ENCODE measurements around the gene PYGO1. TPM values are rescaled to one million over a fixed set of nuclear protein-coding genes. Genes with fewer than 3 reads are reported as not detected.
A peak's percentile ranks its signal among the peaks of the same experiment; 100 is the strongest.

PYGO1 gene
- total and polyA plus RNA-seq, 7 experiments from 2014 or later: not detected

DNA sequence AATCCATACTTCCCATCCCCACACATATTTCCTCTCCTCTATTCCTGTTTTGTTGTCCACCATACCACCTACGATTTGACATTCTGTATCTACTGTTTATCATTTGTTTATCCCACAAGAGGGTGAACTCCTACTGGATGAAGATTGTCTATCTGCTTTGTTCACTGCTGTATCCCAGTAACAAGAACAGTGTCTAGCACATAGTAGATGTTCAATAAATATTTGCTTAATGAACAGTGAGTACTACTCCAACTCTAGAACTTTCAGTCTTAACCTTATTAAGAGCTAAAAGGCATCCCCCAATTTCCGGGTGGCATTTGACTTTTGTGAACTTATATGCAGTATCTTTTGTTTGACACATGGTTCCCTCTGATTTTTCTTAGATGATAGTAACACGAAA is 1.3 kb downstream of the PYGO1 start:
- Mint-ChIP-seq H3K27ac (no peak overlapping the region), H3K9me3 (peaks cover 0 to 7% (median 0%) of the 10 kb centered on the region in 11 donors), H3K4me1 (peaks cover 0 to 5% (median 4%) of the 10 kb centered on the region in 7 donors), H3K36me3 (peaks cover 0 to 5% (median 0%) of the 10 kb centered on the region in 5 donors), H3K27me3 (peaks cover 45 to 56% (median 48%) of the 10 kb centered on the region in 5 donors), H3K4me3 (no peak overlapping the region)
- H3K27me3 ChIP-seq (ENCODE audit: control insufficient read depth in 2 of 2, insufficient read depth in 2 of 2, low read length in 2 of 2): peaks cover 9 to 19% of the 10 kb centered on the region in 2 donors
- no peaks in the 10 kb centered on the region for H3K36me3 ChIP-seq (ENCODE audit: control insufficient read depth in 2 of 3, insufficient read depth in 3 of 3, low read length in 3 of 3)
- no peaks in the 10 kb centered on the region for H3K4me1 ChIP-seq (ENCODE audit: control insufficient read depth in 2 of 2, insufficient read depth in 2 of 2, low read length in 2 of 2)
- no peaks in the 10 kb centered on the region for H3K9me3 ChIP-seq (ENCODE audit: control insufficient read depth in 2 of 3, low read length in 3 of 3)
- DNase-seq: no peak
- intact Hi-C loops (cut with micrococcal nuclease): no loop called here
- ATAC-seq: no peak
- POLR2A ChIA-PET: no interaction called here
- CTCF ChIA-PET: no interaction called here
- H3K27ac ChIP-seq (ENCODE audit: low read depth, low read length): no peak overlapping the region
- no peak overlapping the region for H3K4me3 ChIP-seq (ENCODE audit: low read length)

DNA sequence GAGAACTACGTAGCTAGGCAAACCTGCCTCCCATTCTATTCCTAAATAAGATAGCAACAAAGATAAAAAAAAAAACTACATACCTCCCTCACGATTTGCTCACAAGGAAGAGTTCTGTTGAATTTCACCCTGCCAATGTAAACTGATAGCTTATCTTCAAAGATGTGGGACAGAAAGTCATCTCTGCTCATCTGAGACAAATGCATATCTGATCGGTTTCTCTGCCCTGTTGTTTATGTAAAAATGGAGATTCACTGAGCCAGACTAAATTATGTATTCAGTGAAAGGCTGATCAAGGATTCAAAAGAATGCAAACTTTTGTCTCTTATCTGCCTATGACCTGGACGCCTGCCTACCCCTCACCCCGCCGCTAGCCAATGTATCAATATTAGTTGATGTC is 11.2 kb downstream of the PYGO1 start:
- no peaks in the 10 kb centered on the region for H3K9me3 ChIP-seq (ENCODE audit: control insufficient read depth in 2 of 3, low read length in 3 of 3)
- POLR2A ChIA-PET: no interaction called here
- no peak for DNase-seq
- Mint-ChIP-seq H3K27ac (no peak overlapping the region), H3K9me3 (no peaks in the 10 kb centered on the region), H3K36me3 (no peaks in the 10 kb centered on the region), H3K4me3 (no peak overlapping the region), H3K4me1 (no peaks in the 10 kb centered on the region), H3K27me3 (peaks cover 24 to 55% (median 33%) of the 10 kb centered on the region in 5 donors)
- no peaks in the 10 kb centered on the region for H3K4me1 ChIP-seq (ENCODE audit: control insufficient read depth in 2 of 2, insufficient read depth in 2 of 2, low read length in 2 of 2)
- no peak for ATAC-seq
- H3K36me3 ChIP-seq (ENCODE audit: control insufficient read depth in 2 of 3, insufficient read depth in 3 of 3, low read length in 3 of 3): no peaks in the 10 kb centered on the region
- intact Hi-C loops (cut with micrococcal nuclease): no loop called here
- no peak overlapping the region for H3K27ac ChIP-seq (ENCODE audit: low read depth, low read length)
- no peak overlapping the region for H3K4me3 ChIP-seq (ENCODE audit: low read length)
- no peaks in the 10 kb centered on the region for H3K27me3 ChIP-seq (ENCODE audit: control insufficient read depth in 2 of 2, insufficient read depth in 2 of 2, low read length in 2 of 2)
- CTCF ChIA-PET: no interaction called here

- intact Hi-C loops (cut with micrococcal nuclease): no loop called here
- Histone ChIP-seq H3K4me3 (ENCODE audit: low read length) (no peak overlapping the region), H3K4me1 (ENCODE audit: control insufficient read depth in 2 of 2, insufficient read depth in 2 of 2, low read length in 2 of 2) (no peaks in the 10 kb centered on the region), H3K27me3 (ENCODE audit: control insufficient read depth in 2 of 2, insufficient read depth in 2 of 2, low read length in 2 of 2) (no peaks in the 10 kb centered on the region), H3K27ac (ENCODE audit: low read depth, low read length) (no peak overlapping the region), H3K36me3 (ENCODE audit: control insufficient read depth in 2 of 3, insufficient read depth in 3 of 3, low read length in 3 of 3) (no peaks in the 10 kb centered on the region), H3K9me3 (ENCODE audit: control insufficient read depth in 2 of 3, low read length in 3 of 3) (no peaks in the 10 kb centered on the region)
- Mint-ChIP-seq H3K36me3 (no peaks in the 10 kb centered on the region), H3K4me3 (no peak overlapping the region), H3K27me3 (peaks cover 19 to 62% (median 38%) of the 10 kb centered on the region in 5 donors), H3K4me1 (no peaks in the 10 kb centered on the region), H3K9me3 (peaks cover 0 to 10% (median 2%) of the 10 kb centered on the region in 11 donors), H3K27ac (no peak overlapping the region)
- ATAC-seq: no peak
- CTCF ChIA-PET: no interaction called here
- no peak for DNase-seq
- POLR2A ChIA-PET: no interaction called here
These were observed 14.0 kb downstream of the PYGO1 start for GRCh38 chr15:55574096-55574495.

- Mint-ChIP-seq H3K4me3 (no peak overlapping the region), H3K27me3 (peaks cover 21 to 63% (median 41%) of the 10 kb centered on the region in 5 donors), H3K36me3 (no peaks in the 10 kb centered on the region), H3K27ac (no peak overlapping the region), H3K9me3 (peaks cover 0 to 10% (median 2%) of the 10 kb centered on the region in 11 donors), H3K4me1 (no peaks in the 10 kb centered on the region)
- CTCF ChIA-PET: no interaction called here
- DNase-seq (no peak), ATAC-seq (no peak)
- H3K4me3 ChIP-seq (ENCODE audit: low read length): no peak overlapping the region
- H3K4me1 ChIP-seq (ENCODE audit: control insufficient read depth in 2 of 2, insufficient read depth in 2 of 2, low read length in 2 of 2): no peaks in the 10 kb centered on the region
- H3K36me3 ChIP-seq (ENCODE audit: control insufficient read depth in 2 of 3, insufficient read depth in 3 of 3, low read length in 3 of 3): no peaks in the 10 kb centered on the region
- no peaks in the 10 kb centered on the region for H3K9me3 ChIP-seq (ENCODE audit: control insufficient read depth in 2 of 3, low read length in 3 of 3)
- H3K27ac ChIP-seq (ENCODE audit: low read depth, low read length): no peak overlapping the region
- POLR2A ChIA-PET: no interaction called here
- no peaks in the 10 kb centered on the region for H3K27me3 ChIP-seq (ENCODE audit: control insufficient read depth in 2 of 2, insufficient read depth in 2 of 2, low read length in 2 of 2)
- intact Hi-C loops (cut with micrococcal nuclease): no loop called here
These were observed 14.9 kb downstream of the PYGO1 start for GRCh38 chr15:55573224-55573623.

DNA sequence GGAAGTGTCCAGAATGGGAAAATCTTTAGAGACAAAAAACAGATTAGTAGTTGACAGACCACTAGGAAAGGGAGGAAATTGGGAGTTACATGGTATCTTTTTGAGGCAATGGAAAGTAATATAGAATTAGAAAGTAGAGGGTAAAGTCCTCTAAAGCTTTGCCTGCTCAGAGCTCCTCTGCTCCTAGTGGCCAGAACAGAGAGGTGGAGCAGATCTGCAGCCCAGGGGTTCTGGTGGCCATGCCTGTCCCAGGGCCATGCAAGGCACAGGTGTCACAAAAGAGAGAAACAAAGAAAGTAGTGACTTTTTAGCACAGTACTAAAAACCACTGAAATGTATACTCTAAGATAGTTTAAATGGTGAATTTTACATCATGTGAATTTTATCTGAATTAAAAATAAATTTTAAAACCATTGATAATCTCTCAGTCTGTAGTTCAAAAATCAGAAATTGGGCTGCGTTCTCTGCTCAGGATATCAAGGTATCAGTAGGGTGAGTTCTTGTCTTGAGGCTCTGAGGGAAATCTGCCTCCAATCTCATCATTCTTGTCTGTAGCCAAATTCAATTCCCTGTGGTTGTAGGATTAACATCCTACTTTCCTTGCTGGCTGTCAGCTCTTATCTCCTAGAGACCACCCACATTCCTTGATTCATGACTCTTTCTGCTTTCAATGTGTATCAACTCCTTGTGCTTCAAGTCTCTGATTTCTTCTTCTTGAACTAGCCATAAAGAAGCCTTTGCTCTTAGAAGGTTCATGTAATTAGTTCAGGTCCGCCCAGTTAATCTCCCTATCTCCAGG is 23.6 kb downstream of the PYGO1 start:
- no peak overlapping the region for H3K27ac Mint-ChIP-seq
- H3K27me3 Mint-ChIP-seq: peaks cover 8 to 27% (median 14%) of the 10 kb centered on the region in 5 donors
- H3K4me1 Mint-ChIP-seq: peaks cover 0 to 1% (median 0%) of the 10 kb centered on the region in 7 donors
- ChIA-PET CTCF (no interaction called here), POLR2A (no interaction called here)
- ATAC-seq: no peak
- Histone ChIP-seq H3K27me3 (ENCODE audit: control insufficient read depth in 2 of 2, insufficient read depth in 2 of 2, low read length in 2 of 2) (no peaks in the 10 kb centered on the region), H3K36me3 (ENCODE audit: control insufficient read depth in 2 of 3, insufficient read depth in 3 of 3, low read length in 3 of 3) (no peaks in the 10 kb centered on the region), H3K4me3 (ENCODE audit: low read length) (no peak overlapping the region), H3K27ac (ENCODE audit: low read depth, low read length) (no peak overlapping the region), H3K9me3 (ENCODE audit: control insufficient read depth in 2 of 3, low read length in 3 of 3) (no peaks in the 10 kb centered on the region), H3K4me1 (ENCODE audit: control insufficient read depth in 2 of 2, insufficient read depth in 2 of 2, low read length in 2 of 2) (no peaks in the 10 kb centered on the region)
- intact Hi-C loops (cut with micrococcal nuclease): no loop called here
- H3K9me3 Mint-ChIP-seq: peaks cover 0 to 36% (median 10%) of the 10 kb centered on the region in 11 donors
- peaks cover 0 to 4% (median 0%) of the 10 kb centered on the region in 5 donors for H3K36me3 Mint-ChIP-seq
- no peak overlapping the region for H3K4me3 Mint-ChIP-seq
- DNase-seq: no peak

GRCh38 chr15:55562601-55563000 is 25.5 kb downstream of the PYGO1 start:
- H3K4me1 ChIP-seq (ENCODE audit: control insufficient read depth in 2 of 2, insufficient read depth in 2 of 2, low read length in 2 of 2): no peaks in the 10 kb centered on the region
- Mint-ChIP-seq H3K27me3 (peaks cover 2 to 18% (median 6%) of the 10 kb centered on the region in 5 donors), H3K4me3 (no peak overlapping the region), H3K4me1 (peaks cover 0 to 1% (median 0%) of the 10 kb centered on the region in 7 donors), H3K36me3 (peaks cover 0 to 4% (median 0%) of the 10 kb centered on the region in 5 donors), H3K27ac (no peak overlapping the region), H3K9me3 (peaks cover 0 to 36% (median 9%) of the 10 kb centered on the region in 11 donors)
- POLR2A ChIA-PET: no interaction called here
- no peak overlapping the region for H3K27ac ChIP-seq (ENCODE audit: low read depth, low read length)
- no peaks in the 10 kb centered on the region for H3K36me3 ChIP-seq (ENCODE audit: control insufficient read depth in 2 of 3, insufficient read depth in 3 of 3, low read length in 3 of 3)
- CTCF ChIA-PET: no interaction called here
- H3K9me3 ChIP-seq (ENCODE audit: control insufficient read depth in 2 of 3, low read length in 3 of 3): no peaks in the 10 kb centered on the region
- DNase-seq (no peak), ATAC-seq (no peak)
- intact Hi-C loops (cut with micrococcal nuclease): no loop called here
- H3K4me3 ChIP-seq (ENCODE audit: low read length): no peak overlapping the region
- H3K27me3 ChIP-seq (ENCODE audit: control insufficient read depth in 2 of 2, insufficient read depth in 2 of 2, low read length in 2 of 2): no peaks in the 10 kb centered on the region

GRCh38 chr15:55555089-55555488 is 33.1 kb downstream of the PYGO1 start:
- peaks cover 0 to 41% (median 26%) of the 10 kb centered on the region in 5 donors for H3K27me3 Mint-ChIP-seq
- H3K4me3 ChIP-seq (ENCODE audit: low read length): no peak overlapping the region
- no peaks in the 10 kb centered on the region for H3K4me1 ChIP-seq (ENCODE audit: control insufficient read depth in 2 of 2, insufficient read depth in 2 of 2, low read length in 2 of 2)
- ChIA-PET POLR2A (no interaction called here), CTCF (no interaction called here)
- H3K4me1 Mint-ChIP-seq: no peaks in the 10 kb centered on the region
- H3K4me3 Mint-ChIP-seq: peak overlapping the region in 1 of 10 donors; percentile 43
- peaks cover 0 to 15% (median 6%) of the 10 kb centered on the region in 5 donors for H3K36me3 Mint-ChIP-seq
- DNase-seq (no peak), ATAC-seq (no peak)
- intact Hi-C loops (cut with micrococcal nuclease): no loop called here
- peaks cover 0 to 4% (median 0%) of the 10 kb centered on the region in 3 experiments for H3K9me3 ChIP-seq (ENCODE audit: control insufficient read depth in 2 of 3, low read length in 3 of 3)
- no peak overlapping the region for H3K27ac Mint-ChIP-seq
- no peaks in the 10 kb centered on the region for H3K36me3 ChIP-seq (ENCODE audit: control insufficient read depth in 2 of 3, insufficient read depth in 3 of 3, low read length in 3 of 3)
- peaks cover 0 to 37% (median 21%) of the 10 kb centered on the region in 11 donors for H3K9me3 Mint-ChIP-seq
- H3K27me3 ChIP-seq (ENCODE audit: control insufficient read depth in 2 of 2, insufficient read depth in 2 of 2, low read length in 2 of 2): no peaks in the 10 kb centered on the region
- no peak overlapping the region for H3K27ac ChIP-seq (ENCODE audit: low read depth, low read length)
